Pancreas (tissue), 10 donors: ENCODE results near the gene RFC3. TPM values are rescaled to one million over a fixed set of nuclear protein-coding genes. Genes with fewer than 3 reads are reported as not detected.

Source experiments
- ATAC-seq, 4 donors: fragments of 200-7000 bp; cut with Tn5 transposase; one replicate each; pipeline versions ENCODE4 v1.8.0 to v1.9.1; 2020; ENCODE audit warnings: mild to moderate bottlenecking in 4 of 4, moderate library complexity in 4 of 4
- DNase-seq, 6 donors: peaks; one replicate each; pipeline ENCODE4 v3.0.0-alpha.2; 2020
- FAIRE-seq: peaks from 2 replicates; lab custom pipeline; 2012; peaks lifted over from hg19 to GRCh38; lab: Jason Lieb, UNC
- H3K27ac ChIP-seq, 4 donors: fragments of 200-600 bp; sonication (generic); 1 replicate in 3 of 4; 2 replicates in 1 of 4; pipeline versions ENCODE4 v1.5.0 to v1.8.0; 2020
- H3K27me3 ChIP-seq, 4 donors: fragments of 200-600 bp; one replicate each; pipeline ENCODE4 v1.8.0; 2021
- H3K36me3 ChIP-seq, 3 donors: fragments of 200-600 bp; sonication (generic) in 1 of 3; one replicate each; pipeline versions ENCODE4 v1.5.0 to v1.8.0; 2020 to 2021
- H3K4me1 ChIP-seq, 3 donors: fragments of 200-600 bp; one replicate each; pipeline ENCODE4 v1.8.0; 2021
- H3K4me3 ChIP-seq, 4 donors: fragments of 200-600 bp; sonication (generic) in 2 of 4; one replicate each; pipeline versions ENCODE4 v1.5.0 to v1.8.0; 2020 to 2021
- H3K9me3 ChIP-seq, 4 donors: fragments of 200-600 bp; one replicate each; pipeline ENCODE4 v1.8.0; 2021
- CTCF ChIP-seq, 4 donors: fragments of 200-600 bp; sonication (generic) in 3 of 4; IDR thresholded peaks; one replicate each; pipeline versions ENCODE4 v1.5.0 to v1.8.0; 2021; ENCODE audit warnings: antibody characterized with exemption in 4 of 4
- WGBS, 2 donors: extraction: QIAGEN DNeasy Blood & Tissue Kit; methylation state at CpG; one replicate each; pipeline ENCODE4 v1.1.7; 2013; 5-methylcytosine and 5-hydroxymethylcytosine counted together
- intact Hi-C, 3 donors: fragments of 100-400 bp; cut with DNase I; formaldehyde crosslinking; loops; one replicate each; pipeline versions ENCODE4 v1.11.1 to v1.14.2; 2022
- polyA plus RNA-seq, 2 donors: library from polyadenylated mRNA; stranded (reverse); fragments of 200-250 nt; gene quantifications; one replicate each; pipeline ENCODE4 v1.2.3, GENCODE V29; 2013
- total RNA-seq, 6 donors: library from RNA; stranded (reverse); fragmentation: NEBNext Ultra II Directional in 4 of 6; extraction: Animal tissue kit (Norgen Biotek cat#: 25700) in 4 of 6; gene quantifications; one replicate each; pipeline versions ENCODE4 v1.2.1 to v1.2.4, GENCODE V29; 2021 to 2023
- donor health status: healthy with polysubstance abuse.
- donor health status: DM: no; HTN: no; CAD: no; lungs with moderate emphysema.
- donor health status: DM: no; HTN: no; CAD: no.
- donor health status: control.
- donor health status: control.
- donor health status: Bipolar disorder and iron deficiency.
- donor health status: DM: yes; HTN: yes; CAD: no.
- donor health status: DM: no; HTN: no; CAD: no.
- donor health status: DM: no; HTN: no; CAD: no.
- donor health status: DM: yes; HTN: yes; CAD: no.

Gene RFC3
- total and polyA plus RNA-seq, 8 donors, result 1.4 to 5.7 (median 2.9) TPM

DNA sequence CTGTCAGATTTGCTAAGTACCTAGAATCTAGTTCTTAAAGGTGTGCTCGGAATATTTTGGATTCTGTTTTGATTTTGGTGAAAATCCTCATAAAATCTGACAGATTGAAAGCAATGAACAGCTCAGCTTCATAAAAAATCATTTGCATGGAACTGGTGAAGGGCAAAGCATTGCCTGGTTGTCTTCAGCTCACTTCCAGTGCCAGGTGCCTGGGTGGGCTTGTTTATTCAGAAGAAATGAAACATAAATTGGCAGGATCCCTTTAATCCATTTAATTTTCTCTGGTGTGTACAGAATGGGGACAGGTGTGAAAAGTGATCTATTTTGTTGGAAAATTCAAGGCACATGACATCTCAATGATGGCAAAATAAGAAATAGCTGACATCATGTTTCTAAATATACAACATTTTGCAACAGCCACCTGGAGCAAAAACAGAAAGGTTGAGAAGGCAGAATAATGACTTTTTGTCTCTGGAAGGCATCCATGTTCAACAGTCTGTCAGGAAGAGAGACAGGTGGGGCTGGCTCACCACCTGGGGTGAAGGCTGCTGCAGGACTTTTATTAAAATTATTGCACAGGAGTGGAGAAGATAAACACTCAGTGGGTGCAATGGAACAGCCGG is 52.2 kb downstream of the RFC3 start:
- ATAC-seq (peak; percentile 90 to 94 (median 92)), FAIRE-seq (no peak), DNase-seq (peak in 4 of 6 donors; percentile 26 to 59 (median 50))
- H3K27me3 ChIP-seq, result no peaks in the 10 kb centered on the region
- H3K27ac ChIP-seq, result peak overlapping the region in 2 of 4 donors; percentile 46 to 66
- H3K4me1 ChIP-seq, result peaks cover 0 to 16% (median 14%) of the 10 kb centered on the region in 3 donors
- WGBS, 2 donors, result 61 to 64% methylated on average over 2 of the region's 2 CpGs
- H3K4me3 ChIP-seq, result no peak overlapping the region
- H3K9me3 ChIP-seq, result no peaks in the 10 kb centered on the region
- H3K36me3 ChIP-seq, result no peaks in the 10 kb centered on the region
- intact Hi-C loops, result no loop called here
- no peak for TF ChIP-seq CTCF (IDR thresholded peaks at IDR 0.05)

GRCh38 chr13:33871207-33872004 is 53.5 kb downstream of the RFC3 start:
- intact Hi-C loops, result no loop called here
- WGBS, 2 donors, result 75 to 81% methylated on average over 7 of the region's 7 CpGs
- no peaks in the 10 kb centered on the region for H3K36me3 ChIP-seq
- no peak for DNase-seq
- TF ChIP-seq CTCF (IDR thresholded peaks at IDR 0.05), result no peak
- H3K27me3 ChIP-seq, result no peaks in the 10 kb centered on the region
- ATAC-seq, result peak in 1 of 4 donors; percentile 56
- no peak for FAIRE-seq
- H3K9me3 ChIP-seq, result no peaks in the 10 kb centered on the region
- peaks cover 0 to 16% (median 14%) of the 10 kb centered on the region in 3 donors for H3K4me1 ChIP-seq
- peak overlapping the region in 2 of 4 donors; percentile 39 to 44 for H3K27ac ChIP-seq
- H3K4me3 ChIP-seq, result no peak overlapping the region

DNA sequence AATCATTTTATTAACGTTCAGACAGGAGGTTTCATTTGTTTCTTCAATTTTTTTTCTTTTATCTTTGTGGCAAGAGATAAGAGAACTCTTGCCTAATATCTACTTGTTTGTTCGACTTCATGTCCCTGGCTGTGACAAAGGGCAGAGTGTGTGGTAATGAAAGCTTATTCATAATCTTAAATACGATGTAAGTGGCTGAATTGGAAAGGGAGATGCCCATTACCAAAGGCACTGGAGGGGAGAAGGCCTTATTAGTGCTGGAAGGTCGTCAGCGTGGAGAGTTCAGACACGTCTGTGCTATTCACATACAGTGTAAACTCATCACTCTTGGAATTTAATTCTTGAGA is 54.0 kb downstream of the RFC3 start:
- no peaks in the 10 kb centered on the region for H3K9me3 ChIP-seq
- peak overlapping the region in 2 of 4 donors; percentile 39 to 44 for H3K27ac ChIP-seq
- TF ChIP-seq CTCF (IDR thresholded peaks at IDR 0.05), result no peak
- no peaks in the 10 kb centered on the region for H3K36me3 ChIP-seq
- 30 to 38% methylated on average over 6 of the region's 6 CpGs for WGBS, 2 donors
- H3K4me1 ChIP-seq, result peaks cover 0 to 16% (median 14%) of the 10 kb centered on the region in 3 donors
- DNase-seq, result peak in 1 of 6 donors; percentile 24
- peak; percentile 38 to 69 (median 58) for ATAC-seq
- no peak overlapping the region for H3K4me3 ChIP-seq
- no peaks in the 10 kb centered on the region for H3K27me3 ChIP-seq
- no peak for FAIRE-seq
- intact Hi-C loops, result no loop called here

DNA sequence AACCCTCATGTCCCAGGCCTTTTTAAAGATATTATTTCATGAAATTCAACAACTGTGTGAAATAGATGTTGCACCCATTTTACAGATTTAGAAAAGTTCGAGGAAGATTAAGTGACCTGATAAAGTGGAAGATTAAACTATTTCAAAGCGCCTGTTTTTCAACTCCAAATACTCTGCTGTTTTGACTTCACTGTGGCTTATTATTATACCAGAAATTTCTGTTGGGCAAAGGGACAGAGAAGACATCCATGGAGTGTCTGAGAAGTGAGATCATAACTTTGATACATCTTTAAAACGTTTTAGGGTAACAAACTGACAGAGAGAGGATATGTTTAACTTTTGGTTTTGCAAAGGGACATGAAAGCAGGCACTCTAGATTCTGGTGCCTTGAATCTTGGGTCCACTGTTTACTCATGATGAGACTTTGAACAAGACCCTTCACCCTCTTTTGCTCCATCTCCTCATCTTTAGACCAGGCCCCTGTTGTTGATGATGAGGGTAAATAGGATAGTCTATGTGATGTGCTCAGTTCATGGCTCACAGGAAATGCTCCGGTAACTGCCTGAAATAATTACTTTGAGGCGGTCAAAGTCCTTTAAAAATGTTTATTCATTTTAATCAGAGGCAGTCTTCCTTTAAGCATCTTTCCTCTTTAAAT is 55.4 kb downstream of the RFC3 start:
- WGBS, 2 donors, result 76 to 78% methylated on average over 5 of the region's 5 CpGs
- FAIRE-seq (no peak), DNase-seq (no peak)

More for the DNA sequence above, 55.4 kb downstream of the RFC3 start:
- no peaks in the 10 kb centered on the region for H3K27me3 ChIP-seq
- no peaks in the 10 kb centered on the region for H3K36me3 ChIP-seq
- no peak for TF ChIP-seq CTCF (IDR thresholded peaks at IDR 0.05)
- H3K27ac ChIP-seq, result no peak overlapping the region
- no peak for ATAC-seq
- H3K9me3 ChIP-seq, result no peaks in the 10 kb centered on the region
- H3K4me3 ChIP-seq, result no peak overlapping the region
- intact Hi-C loops, result no loop called here
- peaks cover 0 to 16% (median 14%) of the 10 kb centered on the region in 3 donors for H3K4me1 ChIP-seq
